OCI-LY7 (cell line): ENCODE measurements around the gene TBC1D26.
"Not testable (repeated sequence)": the region's sequence is repeated elsewhere in the genome, so short reads cannot be mapped to it uniquely, and the experiment has no call there.

Source experiments
- EZH2phosphoT487 ChIP-seq: fragments of 200-600 bp; sonication (generic); IDR thresholded peaks from 2 replicates; pipeline ENCODE4 v1.6.1; 2018; ENCODE audit warnings: low read depth, borderline replicate concordance, mild to moderate bottlenecking, mixed run types, antibody characterized with exemption, low read length, moderate library complexity, mixed read lengths
- TF ChIP-seq, protein P1 (sequence below): fragments of 200-600 bp; sonication (generic); conservative IDR thresholded peaks from 2 replicates; pipeline ENCODE4 v1.5.1; 2014; ENCODE audit warnings: mild to moderate bottlenecking, antibody characterized with exemption, low read length, moderate library complexity, mixed read lengths

DNA sequence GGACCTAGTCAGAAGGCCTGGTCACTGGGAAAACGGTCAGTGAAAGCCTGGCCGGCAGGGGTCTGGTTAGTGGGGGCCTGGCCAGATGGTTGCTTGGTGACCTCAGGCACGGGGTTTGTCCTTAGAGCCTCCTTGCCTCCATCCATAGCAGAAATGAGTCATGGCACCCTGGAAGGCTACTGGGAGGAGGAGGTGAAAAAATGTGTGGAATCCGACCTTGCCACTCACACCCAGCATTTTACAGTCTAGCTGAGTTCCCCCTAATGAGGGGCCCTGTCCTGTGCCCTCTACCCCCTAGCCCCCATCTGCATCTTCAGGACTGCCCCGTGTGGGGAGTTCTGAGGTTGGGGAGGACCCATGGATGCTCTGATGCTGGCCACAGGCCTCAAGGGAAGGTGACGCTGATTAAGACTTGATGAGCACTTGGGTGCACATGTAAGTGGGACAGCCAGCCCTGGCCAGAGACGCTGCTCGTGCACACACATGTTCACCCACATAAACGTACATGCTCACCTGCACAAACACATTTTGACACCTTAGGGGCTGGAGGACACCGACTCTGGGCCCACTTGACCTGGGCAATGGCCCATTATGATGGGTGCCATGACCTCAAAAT, 1.2 kb downstream of the TBC1D26 start:
- TF ChIP-seq, protein P1, sequence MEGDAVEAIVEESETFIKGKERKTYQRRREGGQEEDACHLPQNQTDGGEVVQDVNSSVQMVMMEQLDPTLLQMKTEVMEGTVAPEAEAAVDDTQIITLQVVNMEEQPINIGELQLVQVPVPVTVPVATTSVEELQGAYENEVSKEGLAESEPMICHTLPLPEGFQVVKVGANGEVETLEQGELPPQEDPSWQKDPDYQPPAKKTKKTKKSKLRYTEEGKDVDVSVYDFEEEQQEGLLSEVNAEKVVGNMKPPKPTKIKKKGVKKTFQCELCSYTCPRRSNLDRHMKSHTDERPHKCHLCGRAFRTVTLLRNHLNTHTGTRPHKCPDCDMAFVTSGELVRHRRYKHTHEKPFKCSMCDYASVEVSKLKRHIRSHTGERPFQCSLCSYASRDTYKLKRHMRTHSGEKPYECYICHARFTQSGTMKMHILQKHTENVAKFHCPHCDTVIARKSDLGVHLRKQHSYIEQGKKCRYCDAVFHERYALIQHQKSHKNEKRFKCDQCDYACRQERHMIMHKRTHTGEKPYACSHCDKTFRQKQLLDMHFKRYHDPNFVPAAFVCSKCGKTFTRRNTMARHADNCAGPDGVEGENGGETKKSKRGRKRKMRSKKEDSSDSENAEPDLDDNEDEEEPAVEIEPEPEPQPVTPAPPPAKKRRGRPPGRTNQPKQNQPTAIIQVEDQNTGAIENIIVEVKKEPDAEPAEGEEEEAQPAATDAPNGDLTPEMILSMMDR = not testable (repeated sequence)
- not testable (repeated sequence) for TF ChIP-seq EZH2phosphoT487
